Mucosa of stomach (tissue), 1 donor: ENCODE data around the gene CELF5.
"Not testable (repeated sequence)": the region's sequence is repeated elsewhere in the genome, so short reads cannot be mapped to it uniquely, and the experiment has no call there.

Experiments
- H3K27me3 ChIP-seq: one replicate; pipeline ENCODE4 v1.7.0; 2013; ENCODE audit warnings: mild to moderate bottlenecking, low read length; ENCODE audit not compliant: control insufficient read depth, insufficient read depth
- H3K36me3 ChIP-seq: one replicate; pipeline ENCODE4 v1.7.0; 2013; ENCODE audit warnings: low read length; ENCODE audit not compliant: control insufficient read depth, insufficient read depth
- H3K4me1 ChIP-seq: one replicate; pipeline ENCODE4 v1.7.0; 2013; ENCODE audit warnings: mild to moderate bottlenecking, low read length; ENCODE audit not compliant: control insufficient read depth, insufficient read depth
- H3K4me3 ChIP-seq: one replicate; pipeline ENCODE4 v1.7.0; 2013; ENCODE audit warnings: low read length
- H3K9ac ChIP-seq: one replicate; pipeline ENCODE4 v1.7.0; 2013; ENCODE audit warnings: mild to moderate bottlenecking, low read length, moderate library complexity
- H3K9me3 ChIP-seq: one replicate; pipeline ENCODE4 v1.7.0; 2013; ENCODE audit warnings: mild to moderate bottlenecking, low read length, moderate library complexity; ENCODE audit not compliant: control insufficient read depth
- donor health status: Pancreatic carcinoma.

The CELF5 gene

GRCh38 chr19:3284759-3285646 lies 60.5 kb downstream of the CELF5 start:
- peaks cover 25% of the 10 kb centered on the region for H3K27me3 ChIP-seq
- H3K36me3 ChIP-seq = no peaks in the 10 kb centered on the region
- no peak overlapping the region for H3K4me3 ChIP-seq
- H3K9me3 ChIP-seq = no peaks in the 10 kb centered on the region
- H3K4me1 ChIP-seq = peaks cover 12% of the 10 kb centered on the region
- peak overlapping the region; percentile 31 for H3K9ac ChIP-seq

GRCh38 chr19:3285647-3286176 lies 61.3 kb downstream of the CELF5 start:
- H3K36me3 ChIP-seq = no peaks in the 10 kb centered on the region
- peaks cover 30% of the 10 kb centered on the region for H3K27me3 ChIP-seq
- H3K9ac ChIP-seq = no peak overlapping the region
- no peaks in the 10 kb centered on the region for H3K9me3 ChIP-seq
- H3K4me1 ChIP-seq = peaks cover 12% of the 10 kb centered on the region
- no peak overlapping the region for H3K4me3 ChIP-seq

- peaks cover 9% of the 10 kb centered on the region for H3K4me1 ChIP-seq
- peaks cover 26% of the 10 kb centered on the region for H3K27me3 ChIP-seq
- no peaks in the 10 kb centered on the region for H3K9me3 ChIP-seq
- H3K36me3 ChIP-seq = no peaks in the 10 kb centered on the region
- no peak overlapping the region for H3K4me3 ChIP-seq
- H3K9ac ChIP-seq = no peak overlapping the region
Observed at GRCh38 chr19:3287814-3288213, 63.4 kb downstream of the CELF5 start.

- not testable (repeated sequence) for H3K9ac ChIP-seq, H3K36me3 ChIP-seq, H3K9me3 ChIP-seq, H3K4me1 ChIP-seq, H3K4me3 ChIP-seq
- H3K27me3 ChIP-seq = peaks cover 28% of the 10 kb centered on the region
Observed at GRCh38 chr19:3288437-3288836, 64.0 kb downstream of the CELF5 start.

GRCh38 chr19:3289971-3290569 lies 65.6 kb downstream of the CELF5 start:
- Histone ChIP-seq H3K9ac (no peak overlapping the region), H3K9me3 (no peaks in the 10 kb centered on the region), H3K27me3 (peaks cover 14% of the 10 kb centered on the region), H3K4me1 (no peaks in the 10 kb centered on the region), H3K4me3 (no peak overlapping the region), H3K36me3 (no peaks in the 10 kb centered on the region)

GRCh38 chr19:3290858-3291257 lies 66.4 kb downstream of the CELF5 start:
- H3K4me3 ChIP-seq, H3K4me1 ChIP-seq, H3K9me3 ChIP-seq, H3K36me3 ChIP-seq, H3K9ac ChIP-seq: not testable (repeated sequence)
- peaks cover 17% of the 10 kb centered on the region for H3K27me3 ChIP-seq

GRCh38 chr19:3291644-3292043 lies 67.2 kb downstream of the CELF5 start:
- Histone ChIP-seq H3K36me3 (no peaks in the 10 kb centered on the region), H3K9ac (no peak overlapping the region), H3K27me3 (peaks cover 17% of the 10 kb centered on the region), H3K4me1 (no peaks in the 10 kb centered on the region), H3K4me3 (no peak overlapping the region), H3K9me3 (no peaks in the 10 kb centered on the region)

GRCh38 chr19:3292958-3293529 lies 68.6 kb downstream of the CELF5 start:
- Histone ChIP-seq H3K9ac (no peak overlapping the region), H3K9me3 (no peaks in the 10 kb centered on the region), H3K4me1 (no peaks in the 10 kb centered on the region), H3K36me3 (no peaks in the 10 kb centered on the region), H3K4me3 (no peak overlapping the region), H3K27me3 (peaks cover 17% of the 10 kb centered on the region)

- Histone ChIP-seq H3K9me3 (no peaks in the 10 kb centered on the region), H3K36me3 (no peaks in the 10 kb centered on the region), H3K9ac (no peak overlapping the region), H3K4me1 (no peaks in the 10 kb centered on the region), H3K4me3 (no peak overlapping the region), H3K27me3 (peaks cover 17% of the 10 kb centered on the region)
Observed at GRCh38 chr19:3293560-3293959, 69.1 kb downstream of the CELF5 start.

GRCh38 chr19:3294080-3294850 lies 69.8 kb downstream of the CELF5 start:
- peaks cover 17% of the 10 kb centered on the region for H3K27me3 ChIP-seq
- H3K4me1 ChIP-seq = no peaks in the 10 kb centered on the region
- no peaks in the 10 kb centered on the region for H3K9me3 ChIP-seq
- H3K36me3 ChIP-seq = no peaks in the 10 kb centered on the region
- H3K4me3 ChIP-seq = no peak overlapping the region
- H3K9ac ChIP-seq = no peak overlapping the region

GRCh38 chr19:3295581-3295980 lies 71.1 kb downstream of the CELF5 start:
- Histone ChIP-seq H3K4me3 (no peak overlapping the region), H3K9ac (no peak overlapping the region), H3K27me3 (peaks cover 8% of the 10 kb centered on the region), H3K9me3 (no peaks in the 10 kb centered on the region), H3K36me3 (no peaks in the 10 kb centered on the region), H3K4me1 (no peaks in the 10 kb centered on the region)
